Large intestine (tissue), 3 donors: ENCODE data around the gene SLC9C2. TPM values are rescaled to one million over a fixed set of nuclear protein-coding genes. Genes with fewer than 3 reads are reported as not detected.
A peak's percentile ranks its signal among the peaks of the same experiment; 100 is the strongest.
"Not testable (repeated sequence)": the region's sequence is repeated elsewhere in the genome, so short reads cannot be mapped to it uniquely, and the experiment has no call there.

Source experiments
- DNase-seq, 2 donors: peaks; one replicate each; pipeline versions ENCODE4 v3.0.0 to v3.0.0-alpha.2; 2013
- H3K27ac ChIP-seq: one replicate; pipeline ENCODE4 v1.5.1; 2013; ENCODE audit warnings: low read length
- H3K27me3 ChIP-seq: 2 replicates; pipeline ENCODE4 v1.6.1; 2013; ENCODE audit warnings: low read length; ENCODE audit not compliant: control insufficient read depth, insufficient read depth
- H3K36me3 ChIP-seq: 2 replicates; pipeline ENCODE4 v1.6.1; 2013; ENCODE audit warnings: low read length; ENCODE audit not compliant: control insufficient read depth, insufficient read depth
- H3K4me1 ChIP-seq: one replicate; pipeline ENCODE4 v1.6.1; 2013; ENCODE audit warnings: low read length; ENCODE audit not compliant: control insufficient read depth, insufficient read depth
- H3K4me3 ChIP-seq: one replicate; pipeline ENCODE4 v1.5.1; 2013; ENCODE audit warnings: low read length
- H3K9me3 ChIP-seq: one replicate; pipeline ENCODE4 v1.6.1; 2013; ENCODE audit warnings: mild to moderate bottlenecking, low read depth, low read length, moderate library complexity; ENCODE audit not compliant: control insufficient read depth
- WGBS: methylation state at CpG from one replicate; pipeline ENCODE4 v1.1.5; 2013; ENCODE audit warnings: low lambda C conversion rate; ENCODE audit not compliant: insufficient coverage; 5-methylcytosine and 5-hydroxymethylcytosine counted together
- polyA plus RNA-seq: library from polyadenylated mRNA; unstranded; fragments of 120-200 nt; gene quantifications from one replicate; pipeline ENCODE4 v1.2.1, GENCODE V29; 2013

SLC9C2 gene
- polyA plus RNA-seq, 1 donor = 0.06 TPM

- no CpG with 5 or more reads among the region's 5 CpGs for WGBS
- H3K4me3 ChIP-seq = peak overlapping the region; percentile 63
- DNase-seq = peak in 1 of 2 donors; percentile 27
These were observed 127.2 kb downstream of the SLC9C2 start for GRCh38 chr1:173475564-173476196.

GRCh38 chr1:173474780-173475421, 128.0 kb downstream of the SLC9C2 start:
- H3K27ac ChIP-seq = peak overlapping the region; percentile 44

More at GRCh38 chr1:173475564-173476196, 127.2 kb downstream of the SLC9C2 start:
- Histone ChIP-seq H3K9me3 (peaks cover 1% of the 10 kb centered on the region), H3K36me3 (no peaks in the 10 kb centered on the region), H3K27ac (no peak overlapping the region), H3K27me3 (no peaks in the 10 kb centered on the region), H3K4me1 (peaks cover 35% of the 10 kb centered on the region)

GRCh38 chr1:173474097-173474779, 128.6 kb downstream of the SLC9C2 start:
- Histone ChIP-seq H3K4me3 (no peak overlapping the region), H3K27me3 (no peaks in the 10 kb centered on the region), H3K9me3 (peaks cover 3% of the 10 kb centered on the region), H3K27ac (peak overlapping the region; percentile 44), H3K4me1 (peaks cover 31% of the 10 kb centered on the region), H3K36me3 (no peaks in the 10 kb centered on the region)
- DNase-seq = peak in 1 of 2 donors; percentile 8
- 80% methylated on average over 1 of the region's 5 CpGs for WGBS

More at GRCh38 chr1:173474780-173475421, 128.0 kb downstream of the SLC9C2 start:
- peak in 1 of 2 donors; percentile 48 for DNase-seq
- peaks cover 35% of the 10 kb centered on the region for H3K4me1 ChIP-seq
- not testable (repeated sequence) for H3K4me3 ChIP-seq, H3K27me3 ChIP-seq, H3K36me3 ChIP-seq, H3K9me3 ChIP-seq
- WGBS = no CpG with 5 or more reads among the region's 17 CpGs

- no peak overlapping the region for H3K4me3 ChIP-seq
- no peaks in the 10 kb centered on the region for H3K36me3 ChIP-seq
- peaks cover 25% of the 10 kb centered on the region for H3K4me1 ChIP-seq
- no peaks in the 10 kb centered on the region for H3K27me3 ChIP-seq
- DNase-seq = peak in 1 of 2 donors; percentile 11
- 20% methylated on average over 1 of the region's 2 CpGs for WGBS
- H3K27ac ChIP-seq = no peak overlapping the region
- H3K9me3 ChIP-seq = peaks cover 3% of the 10 kb centered on the region
These were observed 129.3 kb downstream of the SLC9C2 start for GRCh38 chr1:173473599-173474011.

GRCh38 chr1:173470608-173471007, 132.3 kb downstream of the SLC9C2 start:
- Histone ChIP-seq H3K27ac (no peak overlapping the region), H3K27me3 (no peaks in the 10 kb centered on the region), H3K9me3 (peaks cover 3% of the 10 kb centered on the region), H3K4me1 (peaks cover 17% of the 10 kb centered on the region), H3K36me3 (no peaks in the 10 kb centered on the region), H3K4me3 (no peak overlapping the region)
- DNase-seq = no peak
- WGBS = 100% methylated on average over 1 of the region's 4 CpGs

- Histone ChIP-seq H3K27me3 (no peaks in the 10 kb centered on the region), H3K27ac (no peak overlapping the region), H3K36me3 (no peaks in the 10 kb centered on the region), H3K4me3 (no peak overlapping the region), H3K4me1 (peaks cover 15% of the 10 kb centered on the region), H3K9me3 (peaks cover 3% of the 10 kb centered on the region)
- DNase-seq = no peak
- WGBS = no CpG with 5 or more reads among the region's 3 CpGs
These were observed 133.2 kb downstream of the SLC9C2 start for GRCh38 chr1:173469656-173470055.

GRCh38 chr1:173467426-173467825, 135.4 kb downstream of the SLC9C2 start:
- no peaks in the 10 kb centered on the region for H3K4me1 ChIP-seq
- no peak overlapping the region for H3K4me3 ChIP-seq
- no peak for DNase-seq
- H3K27me3 ChIP-seq = no peaks in the 10 kb centered on the region
- H3K9me3 ChIP-seq = peaks cover 3% of the 10 kb centered on the region
- no CpG with 5 or more reads among the region's 4 CpGs for WGBS
- no peaks in the 10 kb centered on the region for H3K36me3 ChIP-seq
- H3K27ac ChIP-seq = no peak overlapping the region

- not testable (repeated sequence) for H3K27ac ChIP-seq, H3K4me1 ChIP-seq, H3K27me3 ChIP-seq, DNase-seq, H3K4me3 ChIP-seq, H3K9me3 ChIP-seq
- no CpG with 5 or more reads among the region's 2 CpGs for WGBS
- H3K36me3 ChIP-seq = peaks cover 13% of the 10 kb centered on the region
These were observed 138.7 kb downstream of the SLC9C2 start for GRCh38 chr1:173464185-173464584.

GRCh38 chr1:173462666-173463065, 140.2 kb downstream of the SLC9C2 start:
- DNase-seq, H3K27me3 ChIP-seq, H3K9me3 ChIP-seq, H3K4me1 ChIP-seq, H3K4me3 ChIP-seq, H3K27ac ChIP-seq: not testable (repeated sequence)
- WGBS = 100% methylated on average over 2 of the region's 2 CpGs
- H3K36me3 ChIP-seq = peaks cover 13% of the 10 kb centered on the region

- no peak overlapping the region for H3K27ac ChIP-seq
- no peak for DNase-seq
- no peaks in the 10 kb centered on the region for H3K9me3 ChIP-seq
- WGBS = no CpG with 5 or more reads among the region's 4 CpGs
- H3K36me3 ChIP-seq = peaks cover 13% of the 10 kb centered on the region
- no peak overlapping the region for H3K4me3 ChIP-seq
- H3K4me1 ChIP-seq = no peaks in the 10 kb centered on the region
- H3K27me3 ChIP-seq = no peaks in the 10 kb centered on the region
These were observed 143.0 kb downstream of the SLC9C2 start for GRCh38 chr1:173459885-173460284.
